CD4-positive, alpha-beta T cell (primary cell): ENCODE results near the gene KDM5A. TPM values are rescaled to one million over a fixed set of nuclear protein-coding genes. Genes with fewer than 3 reads are reported as not detected.
A peak's percentile ranks its signal among the peaks of the same experiment; 100 is the strongest.

Source experiments
- ATAC-seq: fragments of 200-7000 bp; cut with Tn5 transposase; one replicate; pipeline ENCODE4 v1.10.0; 2022; ENCODE audit warnings: mild to moderate bottlenecking; ENCODE audit not compliant: poor library complexity
- CTCF ChIA-PET: fragments of 350-600 bp; sonication (Branson Sonifier 250); formaldehyde crosslinking; loops from one replicate; lab custom pipeline; 2021; ENCODE audit warnings: antibody characterized with exemption, inconsistent platforms; lab: Charles Lee
- POLR2A ChIA-PET: fragments of 350-600 bp; sonication (Branson Sonifier 250); formaldehyde crosslinking; loops from one replicate; lab custom pipeline; 2021; ENCODE audit warnings: antibody characterized with exemption, inconsistent platforms; lab: Charles Lee
- DNase-seq, 14 experiments: peaks; one replicate each; pipeline ENCODE4 v3.0.0-alpha.2; 2013 to 2020; ENCODE audit warnings: mixed read lengths in 2 of 14
- H3K27ac ChIP-seq, 2 donors: one replicate each; pipeline versions ENCODE4 v1.5.1 to v1.7.0; 2013; ENCODE audit warnings: low read length in 2 of 2, low read depth in 1 of 2, mild to moderate bottlenecking in 1 of 2
- H3K27me3 ChIP-seq, 2 experiments: 1 replicate in 1 of 2; 2 replicates in 1 of 2; pipeline versions ENCODE4 v1.6.1 to v1.7.0; 2013; ENCODE audit warnings: low read length in 2 of 2, control low read depth in 1 of 2, mild to moderate bottlenecking in 1 of 2, moderate library complexity in 1 of 2; ENCODE audit not compliant: insufficient read depth in 2 of 2, control insufficient read depth in 1 of 2
- H3K36me3 ChIP-seq: one replicate; pipeline ENCODE4 v1.6.1; 2013; ENCODE audit warnings: low read length, control low read depth; ENCODE audit not compliant: insufficient read depth
- H3K4me1 ChIP-seq: one replicate; pipeline ENCODE4 v1.6.1; 2013; ENCODE audit warnings: low read length, control low read depth; ENCODE audit not compliant: insufficient read depth
- H3K4me3 ChIP-seq: one replicate; pipeline ENCODE4 v1.5.1; 2013; ENCODE audit warnings: mild to moderate bottlenecking, low read length, moderate library complexity
- H3K9me3 ChIP-seq, 2 experiments: 1 replicate in 1 of 2; 2 replicates in 1 of 2; pipeline versions ENCODE4 v1.6.1 to v1.7.0; 2013; ENCODE audit warnings: low read length in 2 of 2, mild to moderate bottlenecking in 2 of 2, control low read depth in 1 of 2, moderate library complexity in 1 of 2; ENCODE audit not compliant: control insufficient read depth in 1 of 2, insufficient read depth in 1 of 2
- H3K27ac Mint-ChIP-seq: one replicate; pipeline ENCODE4 v1.8.0; 2020; ENCODE audit warnings: mixed read lengths
- H3K27me3 Mint-ChIP-seq: one replicate; pipeline ENCODE4 v1.8.0; 2021; ENCODE audit warnings: mixed read lengths
- H3K36me3 Mint-ChIP-seq: one replicate; pipeline ENCODE4 v1.8.0; 2021; ENCODE audit warnings: low read depth, mixed read lengths
- H3K4me1 Mint-ChIP-seq: one replicate; pipeline ENCODE4 v1.8.0; 2021; ENCODE audit warnings: low read depth, mixed read lengths
- H3K4me3 Mint-ChIP-seq: one replicate; pipeline ENCODE4 v1.8.0; 2020; ENCODE audit warnings: mild to moderate bottlenecking, mixed read lengths
- H3K9me3 Mint-ChIP-seq: one replicate; pipeline ENCODE4 v1.8.0; 2020; ENCODE audit warnings: mixed read lengths
- CTCF ChIP-seq: fragments of 200-600 bp; IDR thresholded peaks from one replicate; pipeline ENCODE4 v1.8.0; 2022; ENCODE audit warnings: antibody characterized with exemption, mild to moderate bottlenecking
- intact Hi-C, 2 experiments: fragments of 100-400 bp; cut with DNase I in 1 of 2; cut with micrococcal nuclease in 1 of 2; formaldehyde crosslinking; loops; one replicate each; pipeline versions ENCODE4 v1.15.1 to v1.9.0; 2023 to 2025; cut with DNase I, micrococcal nuclease
- total RNA-seq, 174 experiments: library from RNA in 2 of 174; stranded (reverse) in 2 of 174; gene quantifications; one replicate each; pipeline ENCODE4 v1.2.3 and lab custom pipeline; 2021 to 2026

KDM5A gene
- total RNA-seq, 2 experiments from 2014 or later, result 149 to 151 TPM

- DNase-seq (no peak), ATAC-seq (no peak)
- no peak for TF ChIP-seq CTCF
- Histone ChIP-seq H3K4me3 (no peak overlapping the region), H3K9me3 (no peaks in the 10 kb centered on the region), H3K27me3 (no peaks in the 10 kb centered on the region), H3K27ac (no peak overlapping the region), H3K36me3 (peaks cover 24% of the 10 kb centered on the region), H3K4me1 (no peaks in the 10 kb centered on the region)
- intact Hi-C loops, result no loop called here
- Mint-ChIP-seq H3K4me1 (no peaks in the 10 kb centered on the region), H3K36me3 (peaks cover 51% of the 10 kb centered on the region), H3K4me3 (no peak overlapping the region), H3K27me3 (no peaks in the 10 kb centered on the region), H3K27ac (no peak overlapping the region), H3K9me3 (no peaks in the 10 kb centered on the region)
- POLR2A ChIA-PET, result interaction anchor here (0.6 kb wide), 1 partner anchor 33 kb away, joined by 3 read pairs; no protein-coding TSS in a partner anchor
- CTCF ChIA-PET, result no interaction called here
Measured at GRCh38 chr12:418432-418831, 29.3 kb upstream of the KDM5A start.

- POLR2A ChIA-PET, result no interaction called here
- H3K27me3 ChIP-seq, result no peaks in the 10 kb centered on the region
- H3K4me3 ChIP-seq, result no peak overlapping the region
- ATAC-seq (no peak), DNase-seq (no peak)
- no peaks in the 10 kb centered on the region for H3K4me1 ChIP-seq
- CTCF ChIA-PET, result no interaction called here
- Mint-ChIP-seq H3K27ac (no peak overlapping the region), H3K9me3 (no peaks in the 10 kb centered on the region), H3K4me3 (no peak overlapping the region), H3K36me3 (peaks cover 65% of the 10 kb centered on the region), H3K4me1 (no peaks in the 10 kb centered on the region), H3K27me3 (no peaks in the 10 kb centered on the region)
- no peak overlapping the region for H3K27ac ChIP-seq
- no peak for TF ChIP-seq CTCF
- H3K9me3 ChIP-seq, result no peaks in the 10 kb centered on the region
- intact Hi-C loops, result no loop called here
- peaks cover 34% of the 10 kb centered on the region for H3K36me3 ChIP-seq
Measured at GRCh38 chr12:414859-415258, 25.7 kb upstream of the KDM5A start.

GRCh38 chr12:402029-402389 is 12.9 kb upstream of the KDM5A start:
- no peak overlapping the region for H3K27ac ChIP-seq
- peaks cover 12% of the 10 kb centered on the region for H3K4me1 ChIP-seq
- peaks cover 10% of the 10 kb centered on the region for H3K36me3 Mint-ChIP-seq
- no peaks in the 10 kb centered on the region for H3K9me3 ChIP-seq
- TF ChIP-seq CTCF, result no peak
- H3K4me1 Mint-ChIP-seq, result no peaks in the 10 kb centered on the region
- no peak overlapping the region for H3K27ac Mint-ChIP-seq
- intact Hi-C loops, result no loop called here
- peak overlapping the region; percentile 75 for H3K4me3 ChIP-seq
- H3K27me3 ChIP-seq, result no peaks in the 10 kb centered on the region
- DNase-seq (peak in 5 of 14 experiments; percentile 5 to 45 (median 17)), ATAC-seq (no peak)
- H3K36me3 ChIP-seq, result no peaks in the 10 kb centered on the region
- ChIA-PET POLR2A (interaction anchor here (0.6 to 5.5 kb wide), 4 partner anchors 13 to 121 kb away, joined by 3 to 90 read pairs (median 4); partner anchors contain the start of gene KDM5A), CTCF (interaction anchor here (1.6 to 2.3 kb wide), 3 partner anchors 12 to 51 kb away, joined by 3 to 25 read pairs (median 6); partner anchors contain the start of gene KDM5A)
- H3K9me3 Mint-ChIP-seq, result no peaks in the 10 kb centered on the region
- H3K4me3 Mint-ChIP-seq, result no peak overlapping the region
- H3K27me3 Mint-ChIP-seq, result no peaks in the 10 kb centered on the region
